ENCODE measurements around the gene TENM4.

TENM4 gene

GRCh38 chr11:79456501-79456900 lies 15.7 kb upstream of the TENM4 start:
- ChIA-PET CTCF (interaction anchor here (1.4 to 2.3 kb wide), 4 partner anchors 12 to 56 kb away, joined by 3 to 7 read pairs (median 4); no protein-coding TSS in a partner anchor), POLR2A (no interaction called here)
- no peak for DNase-seq (ENCODE audit: extremely low spot score)
- no peak for TF ChIP-seq CTCF (IDR thresholded peaks at IDR 0.05; ENCODE audit: control extremely low read depth, extremely low read depth, low read depth, missing control alignments)

- ChIA-PET CTCF (interaction anchor here (0.8 kb wide), 1 partner anchor 10 kb away, joined by 3 read pairs; no protein-coding TSS in a partner anchor), POLR2A (no interaction called here)
- no peak for TF ChIP-seq CTCF (IDR thresholded peaks at IDR 0.05; ENCODE audit: control extremely low read depth, extremely low read depth, low read depth, missing control alignments)
- DNase-seq (ENCODE audit: extremely low spot score) = no peak
Measured at GRCh38 chr11:79453617-79454016, 12.8 kb upstream of the TENM4 start.

- TF ChIP-seq CTCF (IDR thresholded peaks at IDR 0.05; ENCODE audit: control extremely low read depth, extremely low read depth, low read depth, missing control alignments) = no peak
- POLR2A ChIA-PET = no interaction called here
- DNase-seq (ENCODE audit: extremely low spot score) = no peak
- CTCF ChIA-PET = interaction anchor here (1.6 kb wide), 1 partner anchor 17 kb away, joined by 4 read pairs; no protein-coding TSS in a partner anchor
Measured at GRCh38 chr11:79449040-79449439, 8.2 kb upstream of the TENM4 start.

- ChIA-PET CTCF (no interaction called here), POLR2A (no interaction called here)
- no peak for DNase-seq (ENCODE audit: extremely low spot score)
- TF ChIP-seq CTCF (IDR thresholded peaks at IDR 0.05; ENCODE audit: control extremely low read depth, extremely low read depth, low read depth, missing control alignments) = no peak
Measured at GRCh38 chr11:79447038-79447786, 6.4 kb upstream of the TENM4 start.

GRCh38 chr11:79444923-79445322 lies 4.1 kb upstream of the TENM4 start:
- TF ChIP-seq CTCF (IDR thresholded peaks at IDR 0.05; ENCODE audit: control extremely low read depth, extremely low read depth, low read depth, missing control alignments) = no peak
- DNase-seq (ENCODE audit: extremely low spot score) = no peak
- ChIA-PET POLR2A (no interaction called here), CTCF (interaction anchor here (1.2 to 1.4 kb wide), 2 partner anchors 8 to 12 kb away, joined by 3 read pairs; no protein-coding TSS in a partner anchor)

GRCh38 chr11:79441461-79441875 lies 638 bp upstream of the TENM4 start:
- POLR2A ChIA-PET = no interaction called here
- no peak for DNase-seq (ENCODE audit: extremely low spot score)
- no peak for TF ChIP-seq CTCF (IDR thresholded peaks at IDR 0.05; ENCODE audit: control extremely low read depth, extremely low read depth, low read depth, missing control alignments)
- CTCF ChIA-PET = interaction anchor here (1.1 kb wide), 1 partner anchor 40 kb away, joined by 3 read pairs; no protein-coding TSS in a partner anchor
